Trophoblast cell (in vitro differentiated cells and primary cell): Measurements from ENCODE around the gene ZNF580.

Experiments used
- DNase-seq, 2 donors: peaks; one replicate each; pipeline ENCODE4 v3.0.0-alpha.2; 2016
- H2AFZ ChIP-seq: 2 replicates; pipeline ENCODE4 v1.6.1; 2013; ENCODE audit warnings: low read length, moderate library complexity, mild to moderate bottlenecking; ENCODE audit not compliant: insufficient read depth, poor library complexity
- H2AK5ac ChIP-seq: 2 replicates; pipeline ENCODE4 v1.6.1; 2013; ENCODE audit warnings: mild to moderate bottlenecking, low read length
- H2BK120ac ChIP-seq: 2 replicates; pipeline ENCODE4 v1.6.1; 2013; ENCODE audit warnings: low read length, mild to moderate bottlenecking, moderate library complexity; ENCODE audit not compliant: insufficient read depth, poor library complexity
- H2BK12ac ChIP-seq: 2 replicates; pipeline ENCODE4 v1.6.1; 2013; ENCODE audit warnings: mild to moderate bottlenecking, low read length, moderate library complexity
- H2BK5ac ChIP-seq: 2 replicates; pipeline ENCODE4 v1.6.1; 2013; ENCODE audit warnings: low read length, low read depth, moderate library complexity, mild to moderate bottlenecking; ENCODE audit not compliant: poor library complexity
- H3K14ac ChIP-seq: 2 replicates; pipeline ENCODE4 v1.6.1; 2013; ENCODE audit warnings: mild to moderate bottlenecking, low read length
- H3K18ac ChIP-seq: 2 replicates; pipeline ENCODE4 v1.6.1; 2013; ENCODE audit warnings: mild to moderate bottlenecking, low read length
- H3K23ac ChIP-seq: 2 replicates; pipeline ENCODE4 v1.6.1; 2013; ENCODE audit warnings: low read length
- H3K27ac ChIP-seq: 2 replicates; pipeline ENCODE4 v1.5.1; 2013; ENCODE audit warnings: low read depth, mild to moderate bottlenecking, inconsistent platforms, low read length, moderate library complexity
- H3K27me3 ChIP-seq: 2 replicates; pipeline ENCODE4 v1.6.1; 2013; ENCODE audit warnings: inconsistent platforms, mild to moderate bottlenecking, low read length, moderate library complexity; ENCODE audit not compliant: insufficient read depth
- H3K36me3 ChIP-seq, 2 experiments: 1 replicate in 1 of 2; 2 replicates in 1 of 2; pipeline ENCODE4 v1.6.1; 2013; ENCODE audit warnings: low read length in 2 of 2, mild to moderate bottlenecking in 2 of 2, moderate library complexity in 1 of 2; ENCODE audit not compliant: insufficient read depth in 2 of 2, control insufficient read depth in 1 of 2
- H3K4ac ChIP-seq: 2 replicates; pipeline ENCODE4 v1.6.1; 2013; ENCODE audit warnings: low read depth, mild to moderate bottlenecking, low read length, moderate library complexity
- H3K4me1 ChIP-seq, 2 experiments: 1 replicate in 1 of 2; 2 replicates in 1 of 2; pipeline ENCODE4 v1.6.1; 2013; ENCODE audit warnings: low read length in 2 of 2, mild to moderate bottlenecking in 2 of 2, moderate library complexity in 1 of 2; ENCODE audit not compliant: insufficient read depth in 2 of 2, control insufficient read depth in 1 of 2
- H3K4me2 ChIP-seq: 2 replicates; pipeline ENCODE4 v1.6.1; 2013; ENCODE audit warnings: inconsistent platforms, mild to moderate bottlenecking, low read length, moderate library complexity
- H3K4me3 ChIP-seq: 2 replicates; pipeline ENCODE4 v1.5.1; 2013; ENCODE audit warnings: mild to moderate bottlenecking, low read depth, low read length, inconsistent platforms
- H3K79me1 ChIP-seq: one replicate; pipeline ENCODE4 v1.6.1; 2013; ENCODE audit warnings: low read length
- H3K79me2 ChIP-seq: 2 replicates; pipeline ENCODE4 v1.6.1; 2013; ENCODE audit warnings: low read length, mild to moderate bottlenecking; ENCODE audit not compliant: control insufficient read depth, insufficient read depth, poor library complexity
- H3K9ac ChIP-seq: 2 replicates; pipeline ENCODE4 v1.6.1; 2013; ENCODE audit warnings: mild to moderate bottlenecking, low read length
- H3K9me3 ChIP-seq: 2 replicates; pipeline ENCODE4 v1.6.1; 2013; ENCODE audit warnings: low read depth, mild to moderate bottlenecking, control low read depth, inconsistent platforms, low read length; ENCODE audit not compliant: insufficient read depth
- H4K12ac ChIP-seq: 2 replicates; pipeline ENCODE4 v1.6.1; 2013; ENCODE audit warnings: low read depth, mild to moderate bottlenecking, low read length, moderate library complexity
- H4K8ac ChIP-seq: 2 replicates; pipeline ENCODE4 v1.6.1; 2013; ENCODE audit warnings: low read depth, mild to moderate bottlenecking, low read length, moderate library complexity
- H4K91ac ChIP-seq: one replicate; pipeline ENCODE4 v1.6.1; 2013; ENCODE audit warnings: low read depth, mild to moderate bottlenecking, low read length, moderate library complexity
- WGBS: extraction: QIAGEN DNeasy Blood & Tissue Kit; methylation state at CpG from one replicate; pipeline ENCODE4 v1.1.7; 2013; ENCODE audit warnings: missing lambda C conversion rate; ENCODE audit not compliant: insufficient read length, insufficient coverage; ENCODE audit errors: extremely low coverage; 5-methylcytosine and 5-hydroxymethylcytosine counted together

Gene ZNF580

GRCh38 chr19:55623561-55623960 lies 17.2 kb upstream of the ZNF580 start:
- Histone ChIP-seq H4K91ac (no peak overlapping the region), H3K27ac (no peak overlapping the region), H3K23ac (no peak overlapping the region), H3K79me2 (peaks cover 5% of the 10 kb centered on the region), H2AFZ (no peak overlapping the region), H2BK5ac (no peak overlapping the region), H3K9me3 (peaks cover 7% of the 10 kb centered on the region), H3K4me3 (no peak overlapping the region), H3K4me1 (peaks cover 3% of the 10 kb centered on the region in 2 experiments), H3K4me2 (peak overlapping the region; percentile 38), H3K79me1 (peaks cover 5% of the 10 kb centered on the region), H2AK5ac (no peak overlapping the region), H2BK120ac (no peak overlapping the region), H3K14ac (no peak overlapping the region), H3K27me3 (no peaks in the 10 kb centered on the region), H3K18ac (no peak overlapping the region), H3K4ac (no peak overlapping the region), H2BK12ac (no peak overlapping the region), H4K8ac (no peak overlapping the region), H3K36me3 (peaks cover 10 to 15% of the 10 kb centered on the region in 2 experiments), H4K12ac (no peak overlapping the region), H3K9ac (no peak overlapping the region)
- WGBS = no CpG with 5 or more reads among the region's 7 CpGs
- no peak for DNase-seq

GRCh38 chr19:55624109-55625003 lies 16.4 kb upstream of the ZNF580 start, which contains the start of gene ZNF784:
Gene ZNF784 (minus strand): TSS chr19:55624566. CDS start chr19:55624561, 5 bp downstream.
- peaks cover 10 to 15% of the 10 kb centered on the region in 2 experiments for H3K36me3 ChIP-seq

GRCh38 chr19:55625004-55625326 lies 15.8 kb upstream of the ZNF580 start:
- no CpG with 5 or more reads among the region's 11 CpGs for WGBS

More at GRCh38 chr19:55624109-55625003, 16.4 kb upstream of the ZNF580 start, which contains the start of gene ZNF784:
- H4K12ac ChIP-seq = peak within 1 kb of the TSS; percentile 88
- peak within 1 kb of the TSS; percentile 87 for H3K9ac ChIP-seq
- no CpG with 5 or more reads among the region's 56 CpGs for WGBS
- no peak within 1 kb of the TSS for H2AK5ac ChIP-seq
- H2AFZ ChIP-seq = peak within 1 kb of the TSS; percentile 88
- DNase-seq = peak; percentile 93 to 98
- no peaks in the 10 kb centered on the region for H3K27me3 ChIP-seq
- peaks cover 5% of the 10 kb centered on the region for H3K79me1 ChIP-seq
- H3K4me3 ChIP-seq = peak within 1 kb of the TSS; percentile 91
- H3K4me1 ChIP-seq = peaks cover 3% of the 10 kb centered on the region in 2 experiments
- H2BK12ac ChIP-seq = no peak within 1 kb of the TSS
- no peak within 1 kb of the TSS for H3K23ac ChIP-seq
- H3K18ac ChIP-seq = peak within 1 kb of the TSS; percentile 79
- peak within 1 kb of the TSS; percentile 89 for H2BK5ac ChIP-seq
- peak within 1 kb of the TSS; percentile 92 for H3K27ac ChIP-seq
- H3K14ac ChIP-seq = peak within 1 kb of the TSS; percentile 69
- H3K9me3 ChIP-seq = peaks cover 7% of the 10 kb centered on the region
- peak within 1 kb of the TSS; percentile 90 for H4K91ac ChIP-seq
- peak within 1 kb of the TSS; percentile 90 for H4K8ac ChIP-seq
- H2BK120ac ChIP-seq = peak within 1 kb of the TSS; percentile 71
- peak within 1 kb of the TSS; percentile 91 for H3K4me2 ChIP-seq
- peaks cover 5% of the 10 kb centered on the region for H3K79me2 ChIP-seq
- H3K4ac ChIP-seq = peak within 1 kb of the TSS; percentile 37

GRCh38 chr19:55626350-55626749 lies 14.5 kb upstream of the ZNF580 start:
- Histone ChIP-seq H3K79me2 (peaks cover 5% of the 10 kb centered on the region), H3K27ac (no peak overlapping the region), H3K18ac (no peak overlapping the region), H3K4me3 (no peak overlapping the region), H2BK5ac (no peak overlapping the region), H2BK12ac (no peak overlapping the region), H4K12ac (no peak overlapping the region), H3K79me1 (peaks cover 5% of the 10 kb centered on the region), H3K4ac (no peak overlapping the region), H4K91ac (no peak overlapping the region), H3K27me3 (no peaks in the 10 kb centered on the region), H3K36me3 (peaks cover 7 to 10% of the 10 kb centered on the region in 2 experiments), H3K23ac (no peak overlapping the region), H4K8ac (no peak overlapping the region), H3K14ac (no peak overlapping the region), H2AK5ac (no peak overlapping the region), H2BK120ac (no peak overlapping the region), H3K9me3 (peaks cover 5% of the 10 kb centered on the region), H3K9ac (no peak overlapping the region), H3K4me2 (no peak overlapping the region), H2AFZ (no peak overlapping the region), H3K4me1 (peaks cover 3% of the 10 kb centered on the region in 2 experiments)
- no CpG with 5 or more reads among the region's 11 CpGs for WGBS
- no peak for DNase-seq

More at GRCh38 chr19:55625004-55625326, 15.8 kb upstream of the ZNF580 start:
- H3K27me3 ChIP-seq = no peaks in the 10 kb centered on the region
- no peak overlapping the region for H3K14ac ChIP-seq
- H4K12ac ChIP-seq = peak overlapping the region; percentile 88
- H3K79me2 ChIP-seq = peaks cover 5% of the 10 kb centered on the region
- H4K91ac ChIP-seq = no peak overlapping the region
- peak overlapping the region; percentile 91 for H3K4me2 ChIP-seq
- H2BK120ac ChIP-seq = peak overlapping the region; percentile 30
- DNase-seq = no peak
- no peak overlapping the region for H3K23ac ChIP-seq
- H2BK12ac ChIP-seq = no peak overlapping the region
- H2BK5ac ChIP-seq = no peak overlapping the region
- no peak overlapping the region for H3K27ac ChIP-seq
- H4K8ac ChIP-seq = peak overlapping the region; percentile 81
- H2AK5ac ChIP-seq = no peak overlapping the region
- no peak overlapping the region for H3K4me3 ChIP-seq
- no peak overlapping the region for H3K9ac ChIP-seq
- H3K9me3 ChIP-seq = peaks cover 7% of the 10 kb centered on the region
- H2AFZ ChIP-seq = peak overlapping the region; percentile 88
- peaks cover 3% of the 10 kb centered on the region in 2 experiments for H3K4me1 ChIP-seq
- peaks cover 10 to 15% of the 10 kb centered on the region in 2 experiments for H3K36me3 ChIP-seq
- peaks cover 5% of the 10 kb centered on the region for H3K79me1 ChIP-seq
- H3K4ac ChIP-seq = no peak overlapping the region
- H3K18ac ChIP-seq = no peak overlapping the region
